A549 (cell line): Measurements from ENCODE around the gene UVRAG.

Source experiments
- CBX8 ChIP-seq: fragments of 200-600 bp; sonication (generic); IDR thresholded peaks from 2 replicates; pipeline ENCODE4 v1.6.1; 2016
- JUN ChIP-seq, 2 experiments: fragments of >200 bp; sonication (Bioruptor Twin); formaldehyde crosslinking; IDR thresholded peaks; 2 replicates in 1 of 2; 3 replicates in 1 of 2; pipeline ENCODE4 v1.6.1; 2016 to 2017
- POLR2AphosphoS2 ChIP-seq: conservative IDR thresholded peaks from 2 replicates; pipeline ENCODE4 v1.6.1; 2012; ENCODE audit warnings: low read length, improper control_type of control experiment, inconsistent platforms
- TF ChIP-seq, protein P1 (sequence below): fragments of >200 bp; sonication (Bioruptor Twin); formaldehyde crosslinking; IDR thresholded peaks from 3 replicates; pipeline ENCODE4 v1.5.1; 2016

DNA sequence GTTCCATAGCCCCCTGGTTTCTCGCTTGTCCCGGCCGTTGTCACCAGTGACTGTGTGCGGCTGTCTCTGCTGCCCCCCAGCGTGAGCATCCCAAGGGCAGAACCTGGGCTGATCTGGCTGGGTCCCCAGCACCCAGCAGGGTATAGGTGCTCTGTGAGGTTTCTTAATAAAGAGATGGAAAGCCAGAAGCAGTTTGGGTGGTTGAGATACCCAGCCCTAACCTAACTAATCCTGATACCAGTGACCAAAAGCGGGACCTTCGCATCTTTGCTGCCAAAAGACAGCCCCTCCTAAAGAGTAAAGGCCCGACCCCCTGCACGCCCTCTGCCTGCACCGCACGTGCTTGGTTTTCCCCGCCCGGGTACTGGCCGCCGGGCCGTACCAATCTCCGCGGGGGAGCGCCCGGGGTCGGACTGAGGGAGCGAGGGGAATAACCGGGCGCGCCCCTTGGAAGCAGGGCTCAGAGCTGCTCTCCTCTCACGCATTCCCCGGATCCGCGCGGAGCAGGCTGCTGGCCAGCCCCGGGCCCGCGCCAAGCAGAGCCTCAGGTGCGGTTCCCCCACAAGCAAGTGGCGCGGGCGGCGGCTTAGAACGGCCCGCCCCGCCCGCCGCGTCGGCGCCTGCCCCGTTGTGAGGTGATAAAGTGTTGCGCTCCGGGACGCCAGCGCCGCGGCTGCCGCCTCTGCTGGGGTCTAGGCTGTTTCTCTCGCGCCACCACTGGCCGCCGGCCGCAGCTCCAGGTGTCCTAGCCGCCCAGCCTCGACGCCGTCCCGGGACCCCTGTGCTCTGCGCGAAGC lies 46.7 kb upstream of the UVRAG start, which contains the start of gene DGAT2:
- TF ChIP-seq CBX8 (no peak), JUN (IDR thresholded peaks at IDR 0.05) (peak in 1 of 2 experiments; percentile 48; a peak in 2 of 5 replicates), POLR2AphosphoS2 (no peak)
- TF ChIP-seq, protein P1, sequence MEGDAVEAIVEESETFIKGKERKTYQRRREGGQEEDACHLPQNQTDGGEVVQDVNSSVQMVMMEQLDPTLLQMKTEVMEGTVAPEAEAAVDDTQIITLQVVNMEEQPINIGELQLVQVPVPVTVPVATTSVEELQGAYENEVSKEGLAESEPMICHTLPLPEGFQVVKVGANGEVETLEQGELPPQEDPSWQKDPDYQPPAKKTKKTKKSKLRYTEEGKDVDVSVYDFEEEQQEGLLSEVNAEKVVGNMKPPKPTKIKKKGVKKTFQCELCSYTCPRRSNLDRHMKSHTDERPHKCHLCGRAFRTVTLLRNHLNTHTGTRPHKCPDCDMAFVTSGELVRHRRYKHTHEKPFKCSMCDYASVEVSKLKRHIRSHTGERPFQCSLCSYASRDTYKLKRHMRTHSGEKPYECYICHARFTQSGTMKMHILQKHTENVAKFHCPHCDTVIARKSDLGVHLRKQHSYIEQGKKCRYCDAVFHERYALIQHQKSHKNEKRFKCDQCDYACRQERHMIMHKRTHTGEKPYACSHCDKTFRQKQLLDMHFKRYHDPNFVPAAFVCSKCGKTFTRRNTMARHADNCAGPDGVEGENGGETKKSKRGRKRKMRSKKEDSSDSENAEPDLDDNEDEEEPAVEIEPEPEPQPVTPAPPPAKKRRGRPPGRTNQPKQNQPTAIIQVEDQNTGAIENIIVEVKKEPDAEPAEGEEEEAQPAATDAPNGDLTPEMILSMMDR, result peak; percentile 17
